Measurements from ENCODE around the gene RS1.
A peak's percentile ranks its signal among the peaks of the same experiment; 100 is the strongest.

RS1 gene

DNA sequence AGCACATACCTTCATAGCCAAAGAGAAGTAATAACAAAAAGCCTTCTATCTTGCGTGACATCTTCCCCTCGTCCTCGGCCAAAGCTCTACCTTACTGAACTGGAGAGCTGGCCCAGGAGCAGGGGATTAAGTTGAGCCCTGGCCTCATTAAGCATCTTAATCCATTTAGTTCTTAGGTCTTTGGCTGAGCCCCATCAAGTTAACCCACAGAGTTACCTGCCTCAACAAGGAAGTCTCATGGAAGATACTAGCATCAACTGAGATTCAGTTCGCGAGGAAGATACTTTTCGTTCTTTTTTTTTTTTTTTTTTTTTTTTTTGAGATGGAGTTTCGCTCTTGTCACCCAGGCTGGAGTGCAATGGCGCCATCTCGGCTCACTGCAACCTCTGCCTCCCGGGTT is at the start of gene RS1:
Gene RS1, minus strand, starts transcription at position 101 of the 400 bp plus-strand sequence. Its CDS starts 40 bp downstream, at position 61.
- no peak for DNase-seq

GRCh38 chrX:18719852-18720251 is 47.9 kb upstream of the RS1 start:
- no peak for DNase-seq

DNA sequence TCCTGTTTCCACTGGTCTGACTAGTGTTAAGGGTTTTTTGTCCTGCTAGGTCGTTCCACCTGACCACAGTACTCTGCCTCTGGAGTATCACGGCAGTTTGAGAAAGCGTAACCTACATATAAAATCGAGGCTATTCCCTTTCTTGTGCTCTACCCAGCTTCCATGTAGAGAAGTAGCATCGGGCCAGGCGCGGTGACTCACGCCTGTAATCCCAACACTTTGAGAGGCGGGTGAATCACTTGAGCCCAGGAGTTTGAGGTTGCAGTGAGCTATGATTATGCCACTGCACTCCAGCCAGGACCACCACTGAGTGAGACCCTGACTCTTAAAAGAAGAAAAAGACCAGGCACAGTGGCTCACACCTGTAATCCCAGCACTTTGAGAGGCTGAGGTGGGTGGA is 43.0 kb upstream of the RS1 start:
- no peak for DNase-seq

GRCh38 chrX:18709833-18710232 is 37.9 kb upstream of the RS1 start:
- no peak for DNase-seq

GRCh38 chrX:18707426-18708049 is 35.6 kb upstream of the RS1 start, which contains the start of gene PPEF1:
Gene PPEF1, plus strand, starts transcription at chrX:18707645. Its CDS starts 136 bp downstream, at chrX:18707781.
- DNase-seq: no peak

- DNase-seq: no peak
Observed at GRCh38 chrX:18702362-18703195, 30.7 kb upstream of the RS1 start.

DNA sequence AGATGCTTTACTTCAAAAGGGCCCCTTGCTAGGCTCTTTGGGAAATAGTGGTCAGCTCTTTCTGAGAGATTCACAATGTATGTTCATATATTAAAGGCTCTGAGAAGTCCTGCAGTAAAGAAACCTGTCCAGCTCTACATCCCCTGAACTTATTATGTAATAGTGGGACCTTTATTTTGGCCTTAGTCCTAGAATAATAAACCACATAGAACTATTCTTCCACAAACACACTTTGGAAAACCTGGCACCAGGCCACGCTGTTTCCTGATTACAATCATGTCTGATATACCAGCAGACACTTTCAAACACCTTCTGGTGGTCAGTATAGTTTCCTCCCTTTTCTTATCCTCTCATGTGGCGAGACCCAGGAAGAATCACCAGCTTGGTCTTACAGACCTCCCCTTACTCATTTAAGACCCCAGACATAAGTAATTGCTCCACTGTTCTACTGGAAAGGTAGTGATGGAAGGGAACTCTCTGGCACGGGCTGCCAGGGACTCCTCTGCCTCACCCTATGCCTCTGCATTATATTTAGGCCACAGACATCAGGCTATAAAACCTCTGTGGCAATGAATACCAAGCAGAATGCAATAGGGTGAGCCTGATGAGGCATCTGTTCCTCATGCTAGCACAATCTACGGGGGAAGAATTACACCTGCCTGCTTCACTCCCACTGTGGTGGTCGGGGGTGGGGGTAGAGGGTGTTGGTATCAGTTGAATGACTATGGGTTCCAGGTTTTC is 29.9 kb upstream of the RS1 start:
- no peak for DNase-seq

DNA sequence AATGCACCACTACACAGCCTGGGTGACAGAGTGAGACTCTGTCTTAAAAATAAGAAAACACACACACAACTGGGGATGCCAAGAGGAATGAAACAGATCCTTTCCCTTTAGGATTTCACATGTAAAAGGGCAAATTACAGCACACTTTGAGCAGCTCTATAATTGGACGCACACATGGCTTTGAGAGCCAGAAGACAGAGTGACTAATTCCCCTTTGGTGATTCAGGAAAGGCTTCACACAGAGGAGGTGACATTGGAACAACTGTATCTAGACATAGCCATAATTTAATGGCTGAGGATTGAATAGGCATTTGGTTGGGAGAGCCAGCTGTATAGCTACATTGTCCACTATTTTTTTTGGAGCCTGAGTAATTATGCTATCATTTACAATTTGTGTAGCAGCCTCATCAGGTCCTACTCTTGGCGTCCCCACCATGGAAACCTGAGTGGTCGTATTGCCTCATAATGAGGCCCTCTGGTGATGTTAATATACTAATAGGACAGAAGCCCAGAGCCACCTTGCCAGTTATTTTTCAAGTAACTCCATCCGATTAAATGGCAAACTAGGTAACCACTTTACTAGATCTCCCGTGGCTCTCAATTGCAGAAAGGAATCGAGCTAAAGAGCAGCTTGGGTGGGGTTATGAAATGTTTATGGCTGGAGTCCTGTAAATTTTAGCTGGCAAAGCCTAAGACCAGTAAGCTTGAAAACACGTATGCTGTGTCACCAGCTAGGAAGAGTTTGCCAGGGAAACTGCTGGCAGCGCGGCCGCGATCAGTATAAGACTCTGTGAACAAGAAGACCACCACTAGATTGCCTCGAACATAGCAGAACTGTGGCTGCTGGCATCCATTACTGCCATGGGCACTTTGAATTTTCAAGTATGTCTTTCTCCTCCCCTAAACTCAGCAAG is 27.1 kb upstream of the RS1 start:
- DNase-seq: no peak

DNA sequence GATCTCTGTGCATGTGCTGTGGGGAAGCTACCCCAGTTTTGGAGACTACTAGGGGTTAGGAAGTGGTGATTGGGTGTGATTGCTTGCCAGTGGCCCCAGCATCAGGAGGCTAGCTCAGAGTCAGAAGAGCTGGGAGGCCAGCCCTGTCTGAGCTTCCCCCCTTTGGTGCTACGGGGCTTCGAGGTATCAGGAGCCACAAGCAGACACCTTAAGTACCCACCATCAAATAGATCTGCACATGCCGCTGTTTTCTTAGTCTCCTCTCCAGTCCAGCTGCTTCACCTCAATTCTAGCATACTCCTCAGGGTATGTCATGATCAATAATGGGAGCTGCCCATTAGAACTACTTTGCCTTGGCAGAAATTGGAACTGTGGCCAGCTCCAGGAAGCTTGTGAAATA is 24.7 kb upstream of the RS1 start:
- DNase-seq: no peak

- DNase-seq: no peak
Observed at GRCh38 chrX:18692541-18692940, 20.6 kb upstream of the RS1 start.

- DNase-seq: no peak
Observed at GRCh38 chrX:18691431-18691830, 19.5 kb upstream of the RS1 start.

- DNase-seq: no peak
Observed at GRCh38 chrX:18687856-18688495, 16.1 kb upstream of the RS1 start.

DNA sequence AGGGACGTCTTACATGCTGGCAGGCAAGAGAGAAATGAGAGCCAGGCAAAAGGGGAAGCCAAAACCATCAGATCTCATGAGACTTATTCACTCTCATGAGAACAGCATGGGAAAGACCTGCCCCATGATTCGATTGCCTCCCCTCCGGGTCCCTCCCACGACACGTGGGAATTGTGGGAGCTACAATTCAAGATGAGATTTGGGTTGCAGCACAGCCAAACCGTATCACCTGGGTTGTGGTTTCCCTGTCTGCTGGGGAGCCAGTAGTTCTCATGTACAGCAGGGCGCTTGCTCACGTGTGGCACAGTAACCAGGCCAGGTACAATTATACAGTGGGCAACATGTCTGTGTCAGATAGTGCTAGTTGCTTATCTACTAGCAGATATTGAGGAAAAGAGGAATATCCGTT is 11.1 kb upstream of the RS1 start:
- no peak for DNase-seq

GRCh38 chrX:18681996-18682395 is 10.1 kb upstream of the RS1 start:
- no peak for DNase-seq

DNA sequence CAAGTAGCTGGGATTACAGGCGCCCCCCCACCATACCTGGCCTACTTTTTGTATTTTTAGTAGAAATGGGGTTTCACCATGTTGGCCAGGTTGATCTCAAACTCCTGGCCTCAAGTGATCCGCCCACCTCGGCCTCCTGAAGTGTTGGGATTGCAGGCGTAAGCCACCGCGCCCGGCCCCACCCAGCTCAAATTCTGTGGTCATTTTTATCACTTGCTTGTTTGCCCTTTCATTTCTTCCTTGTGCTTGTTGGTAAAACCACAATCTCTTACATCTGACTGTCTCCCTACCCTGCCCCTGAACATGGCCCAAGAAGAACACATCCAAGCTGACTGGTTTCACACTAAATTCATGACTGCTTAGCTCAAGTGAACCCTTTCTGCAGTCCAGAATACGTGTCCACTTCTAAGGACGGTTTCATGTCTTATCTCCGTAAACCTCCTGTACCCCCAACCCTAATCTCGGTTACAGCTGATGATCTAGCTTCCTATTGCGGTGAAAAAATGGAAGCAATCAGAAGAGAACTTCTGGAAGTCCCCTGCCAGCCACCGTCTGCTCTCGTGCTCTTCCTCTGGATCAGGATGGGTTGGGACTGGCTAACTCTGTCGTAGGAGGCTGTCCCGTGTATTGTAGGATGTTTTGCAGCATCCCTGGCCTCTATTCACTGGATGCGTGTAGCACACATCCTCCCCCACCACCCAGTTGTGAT is 5.4 kb upstream of the RS1 start:
- no peak for DNase-seq

DNA sequence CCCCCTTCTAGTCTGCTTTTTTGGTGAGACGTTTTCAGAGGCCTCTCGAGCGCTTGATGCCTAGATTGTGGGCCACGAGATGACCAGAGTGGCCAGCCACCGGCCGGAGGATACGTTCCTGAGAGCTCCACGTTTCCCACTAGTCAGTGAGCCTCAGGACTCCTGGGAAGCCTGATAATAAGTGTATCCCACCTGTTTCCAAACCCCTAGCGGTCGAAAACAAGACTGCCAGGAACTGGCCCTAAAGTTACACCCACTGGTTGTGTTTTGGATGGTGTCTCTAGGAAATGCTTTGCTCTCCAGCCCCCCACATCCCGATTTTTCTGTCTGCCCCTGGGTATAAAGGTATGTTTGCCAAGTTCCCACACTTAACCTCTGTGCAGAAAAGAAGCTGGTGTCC is 4.6 kb upstream of the RS1 start:
- DNase-seq: no peak

DNA sequence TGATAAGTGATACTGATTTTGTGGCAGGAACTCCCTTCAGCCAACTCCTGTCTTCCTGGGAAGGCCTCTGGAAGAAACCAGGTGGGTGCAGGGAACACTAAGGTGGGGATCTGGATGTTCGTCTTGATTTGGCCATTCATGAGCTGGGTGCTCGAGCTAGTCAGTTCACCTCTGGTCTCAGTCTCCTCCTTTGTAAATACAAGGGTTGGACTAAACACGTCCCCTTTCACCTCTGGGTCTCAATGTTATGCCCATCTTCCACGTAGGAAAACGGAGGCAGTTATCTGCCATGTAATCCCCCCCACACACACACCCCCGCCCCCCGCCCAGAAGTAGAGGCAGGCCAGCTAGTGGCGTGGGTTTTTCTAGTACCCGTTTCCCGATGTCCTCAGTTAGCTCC is 4.1 kb upstream of the RS1 start:
- DNase-seq: no peak

DNA sequence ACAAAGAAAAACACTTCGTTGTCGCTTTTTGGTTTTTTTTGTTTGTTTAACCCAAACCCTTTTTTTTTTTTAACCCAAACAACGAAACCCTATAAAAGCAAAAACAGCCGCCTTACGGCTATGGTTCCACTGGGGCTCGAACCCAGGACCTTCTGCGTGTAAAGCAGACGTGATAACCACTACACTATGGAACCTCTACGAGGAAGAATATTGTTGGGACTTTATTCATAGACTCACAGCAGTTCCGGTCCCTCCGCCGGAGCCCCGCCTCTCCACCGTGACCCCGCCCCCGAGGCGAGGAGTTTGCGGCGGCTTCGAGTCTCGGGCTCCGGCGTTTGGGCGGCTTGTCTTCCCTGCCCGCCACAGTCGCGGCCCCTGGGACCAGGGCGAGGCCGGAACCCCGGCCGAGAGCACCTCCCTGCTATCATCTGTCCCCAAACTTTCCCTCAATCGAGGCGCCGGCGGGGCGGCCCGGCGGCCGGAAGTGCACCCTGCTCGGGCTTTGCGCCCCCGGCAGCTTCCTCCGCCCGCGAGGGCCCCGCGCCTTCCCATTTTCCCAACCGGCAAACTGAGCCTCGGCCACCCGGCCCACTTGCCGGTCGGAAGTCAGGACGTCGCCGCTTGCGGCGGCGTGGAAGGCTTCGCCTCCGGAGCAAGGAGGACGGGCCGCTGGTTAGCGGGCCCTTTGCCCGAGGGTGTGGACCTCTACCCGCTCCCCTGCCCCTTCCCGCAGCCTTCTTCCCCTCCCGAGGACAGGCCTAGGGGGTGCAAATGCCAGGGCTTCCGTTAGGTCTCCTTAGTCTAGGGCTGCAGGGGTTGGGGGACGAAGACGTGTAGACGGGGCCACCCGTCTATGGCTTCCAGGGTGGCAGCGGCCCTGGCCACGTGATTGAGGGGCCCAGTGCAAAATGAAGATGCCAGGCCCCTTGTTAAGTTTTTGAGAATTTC is 3.2 kb upstream of the RS1 start:
- peak; percentile 66 for DNase-seq

- DNase-seq: no peak
Observed at GRCh38 chrX:18674417-18674787, 2.5 kb upstream of the RS1 start.
